Kidney (tissue), 14 donors: ENCODE data around the gene OR2W3. TPM values are rescaled to one million over a fixed set of nuclear protein-coding genes. Genes with fewer than 3 reads are reported as not detected.

ENCODE experiments used
- DNase-seq, 5 donors: peaks; one replicate each; pipeline ENCODE4 v3.0.0-alpha.2; 2013 to 2020
- FAIRE-seq: peaks from 2 replicates; lab custom pipeline; 2012; peaks lifted over from hg19 to GRCh38; lab: Jason Lieb, UNC
- H3K27ac ChIP-seq, 2 donors: one replicate each; pipeline ENCODE4 v1.7.0; 2013; ENCODE audit warnings: low read depth in 2 of 2, low read length in 2 of 2, inconsistent platforms in 1 of 2
- H3K27me3 ChIP-seq: one replicate; pipeline ENCODE4 v1.7.1; 2013; ENCODE audit warnings: low read length, inconsistent platforms; ENCODE audit not compliant: control insufficient read depth, insufficient read depth
- H3K36me3 ChIP-seq, 3 donors: one replicate each; pipeline versions ENCODE4 v1.7.0 to v1.7.1; 2013; ENCODE audit warnings: low read length in 3 of 3, control low read depth in 1 of 3, inconsistent platforms in 1 of 3; ENCODE audit not compliant: insufficient read depth in 3 of 3, control insufficient read depth in 2 of 3
- H3K4me1 ChIP-seq, 3 donors: one replicate each; pipeline versions ENCODE4 v1.7.0 to v1.7.1; 2013; ENCODE audit warnings: low read length in 3 of 3, inconsistent platforms in 1 of 3, low read depth in 1 of 3; ENCODE audit not compliant: control insufficient read depth in 2 of 3, insufficient read depth in 2 of 3
- H3K4me3 ChIP-seq, 3 donors: one replicate each; pipeline versions ENCODE4 v1.7.0 to v1.8.1; 2013; ENCODE audit warnings: low read length in 3 of 3, control low read depth in 1 of 3, inconsistent platforms in 1 of 3
- H3K9ac ChIP-seq, 3 donors: one replicate each; pipeline versions ENCODE4 v1.7.0 to v1.7.1; 2013; ENCODE audit warnings: low read length in 3 of 3, control low read depth in 1 of 3, inconsistent platforms in 1 of 3
- H3K9me3 ChIP-seq, 3 donors: one replicate each; pipeline versions ENCODE4 v1.7.0 to v1.7.1; 2013; ENCODE audit warnings: low read length in 3 of 3, control low read depth in 1 of 3, inconsistent platforms in 1 of 3; ENCODE audit not compliant: control insufficient read depth in 2 of 3, insufficient read depth in 1 of 3
- CTCF ChIP-seq: IDR thresholded peaks from 3 replicates; pipeline ENCODE4 v1.5.1; 2012; ENCODE audit warnings: mild to moderate bottlenecking, moderate library complexity, borderline replicate concordance; ENCODE audit not compliant: insufficient read depth; ENCODE audit errors: extremely low read depth
- intact Hi-C: fragments of 100-400 bp; cut with DNase I; formaldehyde crosslinking; loops from one replicate; pipeline ENCODE4 v1.11.1; 2022
- polyA plus RNA-seq: library from polyadenylated mRNA; stranded (reverse); fragments of 350-450 nt; fragmentation: Illumina TruSeq; extraction: RNeasy Lipid Tissue Mini Kit (QIAGEN cat#74804); gene quantifications from one replicate; pipeline ENCODE4 v1.2.3, GENCODE V29; 2014; ENCODE audit warnings: low read depth, low replicate concordance; ENCODE audit not compliant: insufficient read depth
- total RNA-seq: library from RNA; stranded (reverse); fragmentation: NEBNext Ultra II Directional; extraction: Animal tissue kit (Norgen Biotek cat#: 25700); gene quantifications from one replicate; pipeline ENCODE4 v1.2.1, GENCODE V29; 2021
- donor health status: control.
- donor health status: control.
- donor health status: control.
- donor health status: control.
- donor health status: control.
- donor health status: DM: yes; HTN: yes; CAD: no.
- donor health status: Normal renal cell carcinoma (clear cell type).

Gene OR2W3
- total and polyA plus RNA-seq, 2 donors from 2014 or later = not detected

DNA sequence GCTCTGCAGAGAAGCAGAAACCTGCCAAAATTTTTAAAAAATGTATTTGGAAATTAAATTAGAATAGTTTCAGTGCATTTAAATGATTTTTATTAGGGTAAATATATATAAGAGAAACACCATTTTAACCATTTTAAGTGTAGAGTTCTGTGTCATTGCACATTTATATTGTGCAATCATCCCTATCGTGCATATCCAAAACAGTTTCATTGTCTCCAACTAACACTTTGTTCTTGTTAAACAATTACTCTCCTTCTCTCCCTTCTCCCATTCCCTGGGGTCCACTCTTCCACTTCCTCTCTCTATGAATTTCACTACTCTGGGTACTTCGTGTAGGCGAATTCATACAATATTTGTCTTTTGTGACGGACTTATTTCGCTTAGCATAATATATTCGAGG is 47.2 kb downstream of the OR2W3 start:
- intact Hi-C loops = no loop called here
- DNase-seq = no peak
- no peak for TF ChIP-seq CTCF
- H3K27ac ChIP-seq = no peak overlapping the region
- no peak overlapping the region for H3K4me3 ChIP-seq
- H3K36me3 ChIP-seq = no peaks in the 10 kb centered on the region
- no peaks in the 10 kb centered on the region for H3K27me3 ChIP-seq
- no peak overlapping the region for H3K9ac ChIP-seq
- no peaks in the 10 kb centered on the region for H3K9me3 ChIP-seq
- FAIRE-seq = no peak
- no peaks in the 10 kb centered on the region for H3K4me1 ChIP-seq

Other genes with a start within 250 kb of the OR2W3 start
- gene OR13G1, start 215.8 kb upstream of the OR2W3 start, total RNA-seq = not detected
- gene OR13G1, start 215.8 kb upstream of the OR2W3 start, polyA plus RNA-seq = not detected
- not detected for gene OR6F1, start 178.9 kb upstream of the OR2W3 start, total RNA-seq
- not detected for gene OR6F1, start 178.9 kb upstream of the OR2W3 start, polyA plus RNA-seq
- not detected for gene OR14K1, start 157.0 kb upstream of the OR2W3 start, total RNA-seq
- not detected for gene OR14K1, start 157.0 kb upstream of the OR2W3 start, polyA plus RNA-seq
- gene OR14A2, start 147.4 kb upstream of the OR2W3 start, total RNA-seq = not detected
- gene OR14A2, start 147.4 kb upstream of the OR2W3 start, polyA plus RNA-seq = not detected
- not detected for gene OR1C1, start 135.0 kb upstream of the OR2W3 start, total RNA-seq
- not detected for gene OR1C1, start 135.0 kb upstream of the OR2W3 start, polyA plus RNA-seq
- gene OR14A16, start 71.5 kb upstream of the OR2W3 start, total RNA-seq = not detected
- not detected for gene OR14A16, start 71.5 kb upstream of the OR2W3 start, polyA plus RNA-seq
- not detected for gene OR11L1, start 53.7 kb upstream of the OR2W3 start, total RNA-seq
- gene OR11L1, start 53.7 kb upstream of the OR2W3 start, polyA plus RNA-seq = not detected
- 0.50 TPM for gene TRIM58, start 38.4 kb upstream of the OR2W3 start, total RNA-seq
- gene TRIM58, start 38.4 kb upstream of the OR2W3 start, polyA plus RNA-seq = 0.11 TPM
- gene OR2T8, start 24.7 kb downstream of the OR2W3 start, total RNA-seq = not detected
- not detected for gene OR2T8, start 24.7 kb downstream of the OR2W3 start, polyA plus RNA-seq
- gene OR2AJ1, start 29.3 kb downstream of the OR2W3 start, total RNA-seq = not detected
- not detected for gene OR2AJ1, start 29.3 kb downstream of the OR2W3 start, polyA plus RNA-seq
- not detected for gene OR2L8, start 53.3 kb downstream of the OR2W3 start, total RNA-seq
- not detected for gene OR2L8, start 53.3 kb downstream of the OR2W3 start, polyA plus RNA-seq
- not detected for gene OR2AK2, start 69.6 kb downstream of the OR2W3 start, total RNA-seq
- gene OR2AK2, start 69.6 kb downstream of the OR2W3 start, polyA plus RNA-seq = not detected
- not detected for gene OR2L5, start 118.1 kb downstream of the OR2W3 start, total RNA-seq
- not detected for gene OR2L5, start 118.1 kb downstream of the OR2W3 start, polyA plus RNA-seq
- gene OR2L2, start 134.5 kb downstream of the OR2W3 start, total RNA-seq = 0.09 TPM
- not detected for gene OR2L2, start 134.5 kb downstream of the OR2W3 start, polyA plus RNA-seq
- not detected for gene OR2L3, start 151.2 kb downstream of the OR2W3 start, total RNA-seq
- gene OR2L3, start 151.2 kb downstream of the OR2W3 start, polyA plus RNA-seq = not detected
- not detected for gene OR2L13, start 199.6 kb downstream of the OR2W3 start, total RNA-seq
- gene OR2L13, start 199.6 kb downstream of the OR2W3 start, polyA plus RNA-seq = not detected
- not detected for gene OR2M5, start 249.6 kb downstream of the OR2W3 start, total RNA-seq
- not detected for gene OR2M5, start 249.6 kb downstream of the OR2W3 start, polyA plus RNA-seq